IPS-11a (cell line): ENCODE data around the gene VASH1.

Source experiments
- H3K4me3 ChIP-seq: one replicate; pipeline ENCODE4 v1.5.1; 2013; ENCODE audit warnings: low read depth, low read length, control low read depth

Gene VASH1

DNA sequence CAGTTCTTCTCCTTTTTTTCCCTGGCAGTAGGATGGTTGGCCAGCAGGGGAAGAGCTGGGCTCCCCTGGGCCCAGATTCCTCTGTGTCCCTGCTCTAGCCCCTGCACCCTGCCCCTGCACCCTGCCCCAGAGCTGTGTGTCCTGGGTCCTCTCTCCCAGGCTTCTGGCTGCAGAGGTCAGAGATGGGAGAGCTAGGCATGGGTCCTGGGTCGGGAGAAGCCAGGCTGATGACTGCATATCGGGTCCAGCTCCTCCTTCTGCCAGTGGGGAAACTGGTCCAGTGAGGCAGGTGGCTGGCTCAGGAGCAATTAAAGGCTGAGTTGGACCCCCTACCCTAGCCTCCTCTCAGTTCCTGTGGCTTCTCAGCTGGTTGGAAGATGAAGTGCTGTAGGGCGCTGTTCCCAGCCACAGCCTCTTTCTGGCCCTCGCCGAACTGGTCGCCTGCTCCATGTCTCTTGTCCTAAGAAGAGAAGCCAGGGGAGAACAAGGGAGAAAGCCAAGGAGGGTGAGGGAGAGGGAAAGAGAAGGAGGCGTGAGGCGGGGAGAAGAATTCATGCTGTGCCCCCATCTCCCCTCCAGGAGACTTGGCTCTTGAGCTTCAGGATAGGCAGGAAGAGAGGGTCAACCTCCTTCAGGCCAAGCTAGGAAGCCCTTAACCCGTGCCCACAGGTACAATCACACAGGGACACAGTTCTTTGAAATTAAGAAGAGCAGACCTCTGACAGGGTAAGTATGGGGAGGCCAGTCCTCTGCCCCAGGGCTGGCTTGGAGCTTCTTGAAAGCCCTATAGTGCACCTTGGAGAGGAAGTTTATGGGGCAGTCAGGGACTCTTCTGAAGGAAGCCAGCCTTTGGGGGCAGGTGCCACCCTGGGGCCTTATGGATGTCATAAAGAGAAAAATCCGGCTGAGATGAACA, 9.5 kb downstream of the VASH1 start:
- H3K4me3 ChIP-seq: no peak overlapping the region

DNA sequence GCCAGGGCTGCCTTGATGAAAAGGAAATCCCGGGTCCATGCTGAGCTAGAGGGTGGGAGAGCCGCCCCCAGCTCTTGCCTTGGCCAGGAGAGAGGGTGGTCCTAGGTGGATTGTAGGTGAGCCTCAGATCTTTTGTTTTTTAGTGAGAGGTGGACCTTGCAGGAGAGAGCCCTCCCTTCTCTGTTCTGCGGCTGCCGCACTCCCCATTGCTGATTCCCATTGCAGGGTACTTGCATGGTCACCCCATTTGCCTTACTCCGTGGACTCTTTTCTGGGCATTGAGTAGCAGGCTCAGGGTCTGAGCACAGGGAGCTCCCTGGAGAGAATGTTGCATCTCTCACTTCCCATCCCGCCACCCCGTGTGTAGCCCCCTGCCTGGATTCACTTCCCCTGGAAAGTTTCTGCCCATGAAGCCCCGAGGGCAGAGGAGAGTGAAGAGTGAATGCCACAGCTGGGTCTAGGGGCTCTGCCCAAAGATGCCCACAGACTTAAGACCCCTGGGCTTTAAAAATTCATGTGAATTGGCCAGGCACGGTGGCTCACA, 10.2 kb downstream of the VASH1 start:
- no peak overlapping the region for H3K4me3 ChIP-seq

DNA sequence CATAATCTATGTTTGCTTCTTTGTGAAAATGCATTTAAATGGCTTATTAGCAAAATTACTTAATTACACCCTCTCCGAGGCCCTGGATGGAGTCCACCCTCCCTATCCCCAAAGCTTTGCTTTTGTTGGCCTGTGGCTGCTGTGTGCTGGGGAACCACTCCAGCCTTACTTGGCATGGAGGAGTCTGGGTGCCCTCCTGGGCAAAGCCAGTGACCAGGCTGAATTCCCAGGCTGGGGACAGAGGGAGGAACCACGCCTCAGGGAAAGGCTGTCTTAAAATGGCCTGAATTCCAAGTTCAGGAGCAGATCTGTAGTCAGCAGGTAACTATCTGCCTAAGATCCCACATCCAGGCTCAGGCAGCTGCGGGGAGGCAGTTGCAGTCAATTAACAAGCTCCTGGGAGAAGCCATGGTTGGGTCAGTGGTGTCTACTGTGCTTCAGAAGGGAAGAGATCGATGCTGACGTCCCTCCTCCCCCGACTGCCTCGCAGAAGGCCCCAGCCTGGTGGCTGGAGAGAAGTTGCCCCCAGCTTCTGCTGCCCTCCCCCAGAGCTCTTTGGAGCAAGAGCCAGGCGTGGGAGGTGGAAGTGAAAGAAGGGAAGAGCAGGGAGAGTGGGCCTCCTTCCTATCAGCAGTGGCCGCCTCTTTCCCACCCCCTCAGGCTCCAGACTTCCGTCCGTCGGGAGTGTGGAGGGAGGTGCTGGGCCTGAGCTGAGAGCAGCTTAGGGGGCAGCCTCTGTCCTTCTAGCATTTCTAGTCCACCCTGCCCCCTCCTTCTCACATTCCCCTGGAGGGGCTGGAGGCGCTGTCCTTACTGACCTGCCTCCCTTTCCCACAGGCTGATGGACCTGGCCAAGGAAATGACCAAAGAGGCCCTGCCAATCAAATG, 11.3 kb downstream of the VASH1 start:
- no peak overlapping the region for H3K4me3 ChIP-seq

DNA sequence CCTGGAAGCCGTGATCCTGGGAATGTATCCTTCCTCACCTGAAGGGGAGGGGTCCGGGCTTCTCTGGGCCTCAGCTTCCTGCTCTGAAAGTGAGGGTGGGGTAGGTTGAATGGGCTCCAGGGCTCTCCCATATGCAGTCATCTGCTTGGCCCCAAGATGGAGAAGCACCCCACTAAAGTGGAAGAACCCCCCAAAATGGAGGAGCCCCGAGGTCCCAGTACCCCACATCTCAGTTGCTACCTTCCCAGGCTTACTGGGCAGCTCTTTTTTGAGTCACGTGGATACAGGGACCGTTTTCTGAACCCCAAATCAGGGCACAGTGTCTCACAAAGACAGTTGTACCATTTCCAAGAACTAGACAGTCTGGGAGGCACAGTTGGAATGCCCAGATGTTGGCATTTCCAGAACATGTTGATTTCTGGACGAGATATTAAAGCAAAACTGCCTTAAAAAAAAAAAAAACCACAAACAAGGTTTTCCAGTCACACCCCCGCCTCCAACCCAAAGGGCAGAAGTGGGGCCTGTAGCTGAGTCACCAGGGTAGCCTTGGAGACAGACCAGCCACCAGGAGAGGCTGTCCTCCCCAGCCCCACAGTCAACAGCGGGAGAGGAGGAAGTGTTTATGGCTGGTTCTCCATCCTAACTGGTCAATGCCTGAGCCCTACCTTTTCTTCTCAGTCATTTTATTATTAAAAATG, 12.1 kb downstream of the VASH1 start:
- no peak overlapping the region for H3K4me3 ChIP-seq

DNA sequence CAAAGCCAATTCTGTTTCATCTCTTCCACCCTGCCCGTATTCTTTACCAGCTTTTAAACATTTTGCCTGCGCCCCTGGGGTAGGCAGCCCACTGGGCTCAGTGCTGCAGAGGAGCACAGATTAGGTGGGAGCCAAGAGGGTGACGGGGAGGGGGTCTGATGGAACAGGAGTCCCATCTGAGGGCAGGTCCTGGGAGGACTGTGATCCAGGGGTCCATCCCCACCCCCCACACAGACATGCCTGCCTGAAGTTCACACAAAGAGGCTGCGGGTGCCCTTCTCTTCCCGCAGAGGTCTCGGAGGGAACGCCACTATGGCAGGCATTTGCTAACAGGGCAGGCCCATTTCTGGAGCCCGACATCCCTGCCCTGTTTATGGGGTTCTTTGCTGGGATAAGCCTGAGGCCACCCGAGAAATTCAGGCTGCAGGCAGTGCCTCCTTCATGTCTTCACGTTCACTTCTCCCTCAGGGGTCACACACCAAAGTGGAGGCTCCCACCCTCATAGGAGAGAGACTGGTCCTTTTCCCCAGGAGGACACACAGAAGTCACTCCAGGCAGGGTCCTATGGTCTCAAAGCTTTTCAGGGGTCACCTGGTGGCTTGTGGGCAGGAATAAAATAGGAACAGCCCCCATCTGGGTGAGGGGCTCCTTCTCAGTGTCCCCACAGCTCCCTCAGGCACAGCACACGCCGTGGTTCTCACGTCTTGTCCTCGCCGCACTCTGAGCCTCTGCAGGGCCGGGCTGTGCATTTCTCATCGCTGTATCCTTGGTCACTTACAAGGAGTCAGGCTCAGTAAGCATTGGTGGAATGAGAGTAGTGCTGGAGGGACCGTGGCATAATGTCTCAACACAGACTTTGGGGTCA, 12.9 kb downstream of the VASH1 start:
- no peak overlapping the region for H3K4me3 ChIP-seq

DNA sequence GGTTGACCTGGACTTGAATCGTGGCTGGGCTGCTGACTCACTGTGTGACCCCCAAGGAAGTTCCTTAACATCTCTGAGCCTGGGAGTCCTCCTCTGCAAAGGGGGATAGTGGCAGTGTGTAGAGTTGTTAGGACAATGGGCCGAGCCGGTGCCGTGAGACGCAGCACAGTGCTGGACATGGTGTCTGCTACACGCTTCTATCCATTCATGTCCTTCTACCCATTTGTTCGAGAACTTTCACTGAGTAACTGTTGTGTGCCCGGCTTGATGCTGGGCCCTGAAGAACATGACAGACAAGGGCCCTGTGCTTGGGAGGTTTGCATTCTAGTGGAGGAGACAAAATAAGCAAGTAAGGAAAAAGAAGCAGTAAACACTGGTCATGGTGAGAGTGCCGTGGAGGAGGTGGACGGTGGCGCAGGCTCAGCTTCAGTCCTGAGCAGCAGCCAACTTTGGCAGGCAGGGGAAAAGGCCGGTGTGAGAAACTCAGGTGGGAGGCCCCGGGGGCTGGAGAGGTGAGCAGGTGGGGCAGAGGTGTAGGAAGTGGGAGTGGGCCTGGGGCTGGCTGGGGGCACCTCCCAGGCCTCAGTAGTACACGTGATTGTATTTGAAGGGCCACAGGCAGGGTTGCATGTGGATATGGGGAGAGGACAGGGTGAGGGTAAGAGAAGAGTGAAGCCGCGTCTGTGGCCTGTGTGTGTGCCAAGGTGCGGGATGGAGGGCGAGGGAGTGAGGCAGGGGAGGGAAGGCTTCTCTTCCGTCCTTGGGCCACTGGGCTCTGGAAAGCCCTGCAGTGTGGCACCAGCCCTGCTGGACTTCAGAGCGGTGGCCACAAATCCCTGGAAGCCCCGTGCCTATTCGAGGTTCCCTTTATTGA, 13.8 kb downstream of the VASH1 start:
- no peak overlapping the region for H3K4me3 ChIP-seq

DNA sequence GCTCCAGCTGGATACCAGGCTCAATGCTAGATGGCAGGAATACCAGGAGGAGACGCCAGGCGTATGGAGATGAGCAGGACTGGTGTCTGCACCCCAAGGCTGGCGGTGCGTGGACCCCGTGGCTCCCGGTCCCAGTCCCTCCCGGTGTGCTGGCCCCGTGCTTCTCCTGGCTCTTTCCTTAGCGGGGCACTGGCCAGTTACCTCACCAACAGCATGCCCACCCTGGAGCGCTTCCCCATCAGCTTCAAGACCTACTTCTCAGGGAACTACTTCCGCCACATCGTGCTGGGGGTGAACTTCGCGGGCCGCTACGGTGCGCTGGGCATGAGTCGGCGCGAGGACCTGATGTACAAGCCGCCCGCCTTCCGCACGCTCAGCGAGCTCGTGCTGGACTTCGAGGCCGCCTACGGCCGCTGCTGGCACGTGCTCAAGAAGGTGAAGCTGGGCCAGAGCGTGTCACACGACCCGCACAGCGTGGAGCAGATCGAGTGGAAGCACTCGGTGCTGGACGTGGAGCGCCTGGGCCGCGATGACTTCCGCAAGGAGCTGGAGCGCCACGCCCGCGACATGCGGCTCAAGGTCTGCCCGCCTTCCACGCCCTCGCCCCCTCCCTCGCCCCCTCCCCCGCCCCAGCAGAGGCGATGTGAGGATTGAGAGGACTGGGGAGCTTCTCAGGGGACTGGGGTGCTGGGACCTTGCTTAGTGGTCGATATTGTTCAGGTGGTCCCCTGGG, 14.6 kb downstream of the VASH1 start:
- H3K4me3 ChIP-seq: no peak overlapping the region

DNA sequence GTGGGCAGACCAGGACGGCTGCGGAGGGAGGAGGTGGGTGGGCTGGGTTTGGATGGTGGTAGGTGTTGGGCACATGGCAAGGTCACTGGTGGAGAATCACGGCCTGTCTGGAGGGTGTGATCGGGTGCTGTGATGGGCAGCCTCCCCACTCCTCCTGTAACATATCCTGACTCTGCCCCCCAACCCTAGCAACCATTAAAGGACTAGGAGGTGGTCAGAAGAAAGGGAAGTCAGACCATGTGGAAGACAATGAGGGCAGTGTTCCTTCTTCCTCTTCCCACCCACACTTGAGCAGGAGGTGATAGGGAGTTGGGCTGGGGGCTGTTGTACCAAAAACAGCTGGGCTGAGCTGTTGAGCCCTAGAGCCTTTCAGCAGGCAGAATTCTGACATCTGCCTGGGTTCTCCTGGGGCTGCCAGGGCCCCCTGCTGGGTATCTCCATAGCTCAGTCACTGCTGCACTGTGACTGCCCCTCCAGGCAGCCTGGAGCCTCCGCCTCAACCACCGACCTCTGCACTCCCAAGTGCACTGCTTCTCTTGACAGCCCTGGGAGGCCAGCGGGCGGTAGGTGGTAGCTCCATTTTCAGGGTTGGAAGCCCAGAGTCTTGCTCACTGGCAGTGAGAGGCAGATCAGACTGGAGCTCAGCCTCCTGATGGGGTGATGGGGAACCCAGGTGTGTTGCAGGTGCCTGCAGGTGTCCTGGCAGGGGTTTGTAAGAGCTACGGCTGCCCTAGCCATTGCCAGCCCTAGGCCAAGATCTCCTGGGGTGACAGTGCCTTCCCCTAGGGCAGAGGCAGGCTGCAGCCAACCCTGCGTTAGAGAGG, 15.4 kb downstream of the VASH1 start:
- H3K4me3 ChIP-seq: no peak overlapping the region

DNA sequence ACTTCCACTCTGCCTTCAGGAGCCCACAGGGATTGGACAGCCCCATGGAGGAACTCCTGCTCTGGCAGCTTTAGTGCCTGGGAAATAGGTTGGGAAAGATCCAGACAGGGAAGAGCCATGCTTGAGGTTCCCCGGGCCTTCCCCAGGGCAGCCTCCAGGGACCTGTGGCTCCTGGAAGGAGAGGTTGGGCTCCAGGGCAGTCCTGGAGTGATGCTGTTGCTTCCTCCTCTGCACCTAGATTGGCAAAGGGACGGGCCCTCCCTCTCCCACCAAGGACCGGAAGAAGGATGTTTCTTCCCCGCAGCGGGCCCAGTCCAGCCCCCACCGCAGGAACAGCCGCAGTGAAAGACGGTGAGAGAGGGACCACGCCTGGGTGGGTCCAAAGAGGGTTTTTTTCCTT, 16.5 kb downstream of the VASH1 start:
- H3K4me3 ChIP-seq: no peak overlapping the region

DNA sequence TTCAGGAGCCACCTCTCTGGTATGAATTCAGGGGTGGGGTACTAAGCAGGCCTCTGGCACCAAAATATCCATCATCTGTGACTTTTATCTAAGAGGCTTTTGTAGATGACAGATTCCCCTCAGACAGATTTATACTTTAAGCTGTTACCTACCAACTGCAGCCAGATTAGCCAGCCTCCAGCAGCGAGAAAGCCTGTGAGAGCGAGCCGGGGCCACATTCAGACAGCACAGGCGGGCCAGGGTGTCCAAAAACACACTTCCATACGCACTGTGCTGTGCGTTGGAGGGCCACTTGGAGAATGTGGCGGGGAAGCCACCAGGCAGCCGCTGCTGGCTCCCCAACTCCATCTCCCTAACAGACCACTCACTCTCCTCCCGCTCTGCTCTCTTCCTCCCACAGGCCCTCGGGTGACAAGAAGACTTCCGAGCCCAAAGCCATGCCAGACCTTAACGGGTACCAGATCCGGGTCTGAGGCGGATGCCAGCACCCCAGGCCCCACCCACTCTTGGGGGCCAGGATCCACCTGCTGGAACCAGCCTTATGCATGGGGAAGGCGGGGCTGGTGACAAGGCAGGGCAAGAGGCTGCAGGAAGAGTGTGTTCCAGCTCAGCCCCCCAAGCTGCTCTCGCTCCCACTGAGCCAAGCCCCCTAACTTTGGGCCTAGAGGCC, 17.4 kb downstream of the VASH1 start:
- H3K4me3 ChIP-seq: no peak overlapping the region

DNA sequence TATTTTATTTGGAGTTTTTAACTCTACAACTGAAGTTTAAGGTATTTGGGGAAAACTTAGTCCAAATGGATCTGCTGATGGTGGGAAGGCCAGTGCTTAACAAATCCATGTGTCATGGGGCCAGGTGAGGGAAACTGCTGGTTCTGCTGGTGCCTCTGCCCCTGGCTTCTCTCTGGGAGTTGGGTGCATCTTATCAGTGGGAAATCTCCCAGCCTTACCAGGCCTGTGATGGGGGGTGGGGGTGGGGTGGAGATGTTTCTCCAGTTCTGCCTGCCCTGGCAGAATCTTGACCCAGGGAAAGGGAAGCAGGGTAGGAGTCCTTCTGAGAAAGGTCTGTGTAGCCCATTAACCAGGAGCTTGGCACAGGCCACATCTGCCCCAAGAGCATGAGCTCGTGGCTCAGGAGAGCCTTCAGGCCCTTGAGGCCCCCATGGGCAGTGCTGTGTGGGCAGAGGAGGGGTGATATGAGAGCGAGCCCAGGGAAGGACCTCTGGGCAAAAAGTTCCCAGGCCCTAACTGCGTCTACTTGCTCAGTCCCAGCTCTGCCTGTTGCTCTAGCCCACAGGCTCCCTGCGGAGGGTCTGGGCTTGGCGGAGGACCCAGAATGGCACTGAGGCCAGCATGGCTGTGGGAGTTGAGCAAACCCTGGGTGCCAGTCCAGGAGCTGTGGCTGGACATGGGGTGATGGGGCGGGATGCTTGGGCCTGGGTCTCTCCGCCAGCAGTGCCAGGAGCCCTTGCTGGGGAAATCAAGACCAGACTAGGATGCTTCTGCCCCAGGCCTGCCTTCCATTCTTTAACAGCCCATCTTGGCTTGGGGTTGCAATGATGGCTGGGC, 18.2 kb downstream of the VASH1 start:
- no peak overlapping the region for H3K4me3 ChIP-seq

DNA sequence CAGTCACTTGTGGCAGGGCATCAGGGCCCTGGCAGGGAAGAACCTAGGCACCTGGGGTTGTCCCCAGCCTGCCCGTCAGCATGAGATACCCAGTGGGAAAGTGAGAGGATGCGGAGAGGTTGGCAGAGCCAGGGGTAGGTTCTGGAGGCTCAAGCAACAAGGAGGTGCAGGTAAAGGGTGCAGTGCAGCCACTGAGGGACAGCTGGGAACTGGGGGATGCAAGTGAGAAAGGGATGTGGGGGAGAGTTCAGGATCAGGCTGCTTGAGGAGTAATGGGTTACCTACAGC, 18.7 kb downstream of the VASH1 start:
- no peak overlapping the region for H3K4me3 ChIP-seq

DNA sequence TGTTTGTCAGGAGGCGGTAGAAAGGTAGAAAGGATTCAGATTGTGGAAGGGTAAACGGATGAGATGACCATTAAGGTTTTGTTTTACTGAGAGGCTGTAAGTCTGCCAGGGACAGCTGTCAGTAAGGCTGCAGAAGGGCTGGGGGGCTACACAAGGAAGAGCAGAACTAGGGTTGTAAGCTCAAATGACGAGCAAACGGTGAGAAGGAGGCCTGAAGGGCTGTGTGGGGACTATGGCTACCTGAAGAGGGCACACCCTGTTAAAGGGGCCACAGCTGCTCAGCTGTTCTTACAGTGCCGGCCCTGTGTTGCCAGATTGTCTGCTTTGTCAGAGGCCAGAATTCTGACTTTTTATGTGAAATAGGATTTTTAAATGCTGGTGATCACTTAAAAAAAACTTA, 19.1 kb downstream of the VASH1 start:
- H3K4me3 ChIP-seq: no peak overlapping the region

DNA sequence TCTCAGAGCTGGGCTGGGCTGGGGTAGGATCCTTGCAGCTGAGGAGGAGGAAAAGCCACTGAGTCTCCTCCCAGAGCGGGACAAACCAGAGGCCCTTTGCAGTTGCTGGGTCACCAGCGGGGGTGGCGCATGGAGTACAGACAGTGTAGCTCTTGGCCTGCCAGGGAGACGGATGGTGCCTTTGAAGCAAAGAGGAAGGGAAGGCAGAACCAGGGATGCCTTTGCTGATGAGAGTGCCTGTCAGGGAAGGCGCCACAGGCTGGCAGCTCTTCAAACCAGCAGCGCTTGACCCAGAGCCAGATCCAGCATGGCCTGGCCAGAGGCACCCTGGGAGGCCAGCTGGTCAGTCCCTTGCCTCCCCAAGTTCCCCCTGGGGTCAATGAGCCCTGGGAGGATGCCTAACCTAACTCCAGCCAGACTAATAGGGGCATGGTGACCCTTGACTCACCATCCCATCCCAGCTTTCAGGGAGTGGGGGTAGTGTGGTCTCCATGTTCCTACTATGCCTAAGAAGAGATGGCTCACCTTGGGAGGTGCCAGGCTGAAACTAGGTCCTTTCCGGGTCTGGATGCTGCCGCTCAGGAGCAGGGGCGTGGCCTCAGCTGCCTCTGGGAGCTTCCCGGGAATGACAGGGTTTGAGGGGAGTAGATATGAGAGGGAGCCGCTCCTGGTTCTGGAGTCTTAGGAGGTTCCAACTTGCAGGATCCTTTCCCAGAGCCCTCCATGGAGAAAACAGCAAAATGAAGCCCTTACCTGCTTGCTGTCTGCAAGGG, 19.8 kb downstream of the VASH1 start:
- no peak overlapping the region for H3K4me3 ChIP-seq

DNA sequence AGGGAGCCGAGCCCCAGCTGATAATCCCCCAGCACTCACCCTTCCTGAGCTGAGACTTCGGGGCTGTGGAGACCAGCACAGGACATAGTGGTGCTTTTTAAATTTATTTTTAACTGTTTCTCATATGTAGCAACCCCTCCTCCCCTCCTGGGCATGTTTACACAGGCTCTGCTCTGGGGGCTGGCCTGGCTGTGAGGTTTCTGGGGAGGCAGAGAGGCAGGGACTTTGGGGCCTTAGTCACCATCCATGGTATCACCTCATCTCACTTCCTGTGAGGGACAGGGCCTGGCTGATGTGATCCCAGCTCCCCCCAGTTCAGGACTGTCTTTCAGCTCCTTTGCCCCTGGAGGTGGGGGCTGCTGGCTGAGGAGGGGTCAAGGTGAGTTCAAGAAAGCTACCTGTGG, 20.4 kb downstream of the VASH1 start:
- H3K4me3 ChIP-seq: no peak overlapping the region
